HepG2 (cell line): ENCODE data around the gene SH3TC2. TPM values are rescaled to one million over a fixed set of nuclear protein-coding genes. Genes with fewer than 3 reads are reported as not detected.

Source experiments
- ATAC-seq: fragments of 200-7000 bp; cut with Tn5 transposase; 3 replicates; pipeline ENCODE4 v1.9.1; 2020; ENCODE audit warnings: mild to moderate bottlenecking, moderate library complexity
- BruUV-seq: library from RNA; stranded (reverse); fragments of 400-500 nt; replicated peaks from 2 replicates; lab custom pipeline; 2021; lab: Mats Ljungman, UMichigan
- CTCF ChIA-PET: fragments of 300-600 bp; formaldehyde crosslinking; extraction: SDS; loops from one replicate; lab custom pipeline; 2021; ENCODE audit warnings: low total read pairs, inconsistent platforms, low intra/inter-chr PET ratio; lab: Yijun Ruan, JAX
- POLR2A ChIA-PET: fragments of 350-600 bp; sonication (Branson Sonifier 250); formaldehyde crosslinking; loops from one replicate; lab custom pipeline; 2020; ENCODE audit warnings: antibody characterized with exemption, inconsistent platforms; lab: Yijun Ruan, JAX
- DNase-seq: peaks from one replicate; pipeline ENCODE4 v3.0.0-alpha.2; 2015; ENCODE audit warnings: low spot score
- FAIRE-seq: peaks from 3 replicates; lab custom pipeline; 2011; peaks lifted over from hg19 to GRCh38; lab: Jason Lieb, UNC
- H2AFZ ChIP-seq: one replicate; pipeline ENCODE4 v1.6.1; 2011; ENCODE audit warnings: low read length, inconsistent platforms
- H3K27ac ChIP-seq: fragments of 300-600 bp; 3 replicates; pipeline ENCODE4 v1.8.0; 2011; ENCODE audit warnings: mixed run types, mild to moderate bottlenecking, mixed read lengths, low read length, inconsistent platforms; ENCODE audit not compliant: insufficient read depth; ENCODE audit errors: extremely low read length
- H3K27me3 ChIP-seq, 2 experiments: fragments of 200-600 bp in 1 of 2; 2 replicates in 1 of 2; 3 replicates in 1 of 2; pipeline versions ENCODE4 v1.6.0 to v1.8.0; 2011; ENCODE audit warnings: low read length in 2 of 2, mild to moderate bottlenecking in 2 of 2, moderate library complexity in 2 of 2, inconsistent platforms in 1 of 2; ENCODE audit not compliant: insufficient read depth in 2 of 2, control insufficient read depth in 1 of 2
- H3K36me3 ChIP-seq, 2 experiments: fragments of 200-600 bp in 1 of 2; replicated peaks in 1 of 2; 2 replicates in 1 of 2; 3 replicates in 1 of 2; pipeline versions ENCODE4 v1.5.1 to v1.8.0; 2011; ENCODE audit warnings: low read length in 2 of 2, inconsistent platforms in 1 of 2; ENCODE audit not compliant: insufficient read depth in 2 of 2, control insufficient read depth in 1 of 2
- H3K4me1 ChIP-seq: 2 replicates; pipeline ENCODE4 v1.5.1; 2012; ENCODE audit warnings: low read length, inconsistent platforms; ENCODE audit not compliant: insufficient read depth
- H3K4me2 ChIP-seq: 2 replicates; pipeline ENCODE4 v1.6.0; 2011; ENCODE audit warnings: low read depth, low read length, inconsistent platforms
- H3K4me3 ChIP-seq, 3 experiments: fragments of 200-600 bp in 1 of 3; sonication (generic), shearing (Covaris generic) in 1 of 3; replicated peaks in 1 of 3; 2 replicates each; pipeline ENCODE4 v1.5.1; 2011 to 2016; ENCODE audit warnings: low read length in 3 of 3, inconsistent platforms in 2 of 3, low read depth in 2 of 3, mild to moderate bottlenecking in 2 of 3, control low read depth in 1 of 3, mixed read lengths in 1 of 3; ENCODE audit not compliant: insufficient read depth in 1 of 3
- H3K79me2 ChIP-seq: one replicate; pipeline ENCODE4 v1.6.1; 2011; ENCODE audit warnings: low read length, inconsistent platforms; ENCODE audit not compliant: insufficient read depth
- H3K9ac ChIP-seq: 2 replicates; pipeline ENCODE4 v1.6.0; 2011; ENCODE audit warnings: mild to moderate bottlenecking, low read depth, low read length, inconsistent platforms; ENCODE audit not compliant: insufficient read depth
- H3K9me3 ChIP-seq: 2 replicates; pipeline ENCODE4 v1.5.1; 2012; ENCODE audit warnings: mild to moderate bottlenecking, low read length
- H4K20me1 ChIP-seq: 2 replicates; pipeline ENCODE4 v1.6.0; 2011; ENCODE audit warnings: inconsistent platforms, mild to moderate bottlenecking, low read length, moderate library complexity; ENCODE audit not compliant: insufficient read depth
- EZH2 ChIP-seq: conservative IDR thresholded peaks from 2 replicates; pipeline ENCODE4 v1.6.1; 2012; ENCODE audit warnings: mild to moderate bottlenecking, low read depth, low read length, moderate library complexity
- MAFK ChIP-seq, 2 experiments: IDR thresholded peaks in 1 of 2; conservative IDR thresholded peaks in 1 of 2; 2 replicates each; pipeline ENCODE4 v1.6.1; 2011; ENCODE audit warnings: improper control_type of control experiment in 2 of 2, low read length in 2 of 2
- ZFP90 ChIP-seq: sonication (generic); formaldehyde crosslinking; IDR thresholded peaks from 2 replicates; pipeline ENCODE4 v1.8.0; 2022; ENCODE audit warnings: missing genetic modification reagents, mild to moderate bottlenecking, inconsistent platforms, borderline replicate concordance
- WGBS: methylation state at CpG from one replicate; pipeline ENCODE4 v1.1.6; 2017; ENCODE audit warnings: low lambda C conversion rate; 5-methylcytosine and 5-hydroxymethylcytosine counted together
- in situ Hi-C: cut with HindIII; loops from 2 replicates; pipeline ENCODE4 v1.10.0; 2017; ENCODE audit warnings: low pct_unique_long_range_greater_than_20kb; ENCODE audit not compliant: extremely low pct_ligation_motif_present
- intact Hi-C: fragments of 100-400 bp; cut with micrococcal nuclease; formaldehyde crosslinking; loops from one replicate; pipeline ENCODE4 v1.10.0; 2022; ENCODE audit not compliant: unreplicated experiment
- polyA plus RNA-seq, 8 experiments: library from polyadenylated mRNA; depleted of rRNA in 3 of 8; stranded (reverse) in 7 of 8; unstranded in 1 of 8; fragments of >200 nt; fragmentation: Illumina TruSeq in 4 of 8; extraction: Trizol in 4 of 8; gene quantifications; 2 replicates each; pipeline versions ENCODE4 v1.2.1 to v1.2.3, GENCODE V29; 2011 to 2016; ENCODE audit warnings: low read depth in 4 of 8, missing spikeins in 1 of 8, mixed read lengths in 1 of 8; ENCODE audit not compliant: insufficient read depth in 1 of 8
- total RNA-seq, 5 experiments: library from RNA; depleted of rRNA; stranded (reverse); fragments of >200 nt; fragmentation: Illumina TruSeq; extraction: Trizol; gene quantifications; 2 replicates each; pipeline ENCODE4 v1.2.3, GENCODE V29; 2016; ENCODE audit warnings: low read depth in 1 of 5
- TF ChIP-seq, protein P1 (sequence below): sonication (generic); formaldehyde crosslinking; IDR thresholded peaks from 2 replicates; pipeline ENCODE4 v1.9.0; 2022; ENCODE audit warnings: low read depth, missing genetic modification reagents
- TF ChIP-seq, protein P2 (sequence below): sonication (generic); formaldehyde crosslinking; IDR thresholded peaks from 2 replicates; pipeline ENCODE4 v1.8.1; 2023; ENCODE audit warnings: mild to moderate bottlenecking, missing genetic modification reagents

The SH3TC2 gene
- total and polyA plus RNA-seq, 2 of the 13 experiments (the other 11 are each of a cell fraction or from before 2014, with no cell fraction given): 0.34 to 0.71 TPM

DNA sequence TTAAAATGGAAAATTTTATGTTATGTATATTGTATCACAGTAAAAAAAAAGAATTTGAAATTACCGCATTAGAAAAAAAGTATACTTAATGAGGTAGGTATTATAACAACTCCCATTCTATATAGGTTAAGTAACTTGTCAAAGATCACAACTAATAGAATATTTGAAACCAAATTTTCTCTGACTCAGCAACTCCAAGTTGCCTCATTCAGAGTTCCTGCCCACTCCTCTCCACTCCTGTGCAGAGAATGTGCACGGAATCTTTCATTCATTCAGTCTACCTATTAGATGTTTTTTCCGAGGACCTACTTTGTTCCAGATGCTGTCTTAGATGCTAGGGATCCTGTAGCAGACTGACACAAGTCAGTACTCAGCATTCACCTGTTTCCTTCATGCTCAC lies 15.4 kb downstream of the SH3TC2 start:
- CTCF ChIA-PET: no interaction called here
- no peak for ATAC-seq

DNA sequence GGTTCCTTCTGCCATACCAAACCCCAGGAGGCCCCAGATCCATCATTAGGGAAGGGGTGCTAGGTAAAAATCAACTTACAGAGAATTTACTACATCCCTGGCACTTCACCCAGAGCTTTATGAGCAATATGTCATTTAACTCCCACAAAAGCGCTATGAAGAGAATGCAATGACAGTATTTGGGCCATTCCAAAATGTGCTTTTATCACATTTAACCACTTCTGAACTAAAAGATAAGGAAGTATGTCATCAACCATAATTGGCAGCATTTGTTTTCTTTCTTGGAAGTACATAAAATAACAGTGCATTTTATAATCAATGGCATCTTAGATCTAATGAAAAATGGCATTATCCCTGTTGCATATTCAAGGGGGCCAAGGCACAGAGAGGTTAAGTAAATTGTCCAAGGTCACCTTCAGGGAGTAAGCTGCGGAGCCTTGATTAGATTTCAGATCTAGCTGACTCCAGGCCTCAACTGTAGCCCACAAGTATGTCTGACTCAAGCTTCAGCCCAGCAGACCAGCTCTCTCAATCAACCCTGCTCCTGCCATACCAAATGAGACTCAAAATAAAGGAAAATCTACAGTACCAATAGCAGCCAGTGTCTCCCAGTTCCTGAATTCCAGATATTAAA lies 16.5 kb downstream of the SH3TC2 start:
- no peak overlapping the region for H3K4me3 ChIP-seq
- no peak for ATAC-seq
- H3K27me3 ChIP-seq: no peaks in the 10 kb centered on the region
- 70% methylated on average over 2 of the region's 2 CpGs for WGBS
- no peaks in the 10 kb centered on the region for H4K20me1 ChIP-seq
- no peak for DNase-seq
- no peaks in the 10 kb centered on the region for H3K79me2 ChIP-seq
- H3K4me2 ChIP-seq: no peak overlapping the region
- H3K9ac ChIP-seq: no peak overlapping the region
- TF ChIP-seq, protein P1, sequence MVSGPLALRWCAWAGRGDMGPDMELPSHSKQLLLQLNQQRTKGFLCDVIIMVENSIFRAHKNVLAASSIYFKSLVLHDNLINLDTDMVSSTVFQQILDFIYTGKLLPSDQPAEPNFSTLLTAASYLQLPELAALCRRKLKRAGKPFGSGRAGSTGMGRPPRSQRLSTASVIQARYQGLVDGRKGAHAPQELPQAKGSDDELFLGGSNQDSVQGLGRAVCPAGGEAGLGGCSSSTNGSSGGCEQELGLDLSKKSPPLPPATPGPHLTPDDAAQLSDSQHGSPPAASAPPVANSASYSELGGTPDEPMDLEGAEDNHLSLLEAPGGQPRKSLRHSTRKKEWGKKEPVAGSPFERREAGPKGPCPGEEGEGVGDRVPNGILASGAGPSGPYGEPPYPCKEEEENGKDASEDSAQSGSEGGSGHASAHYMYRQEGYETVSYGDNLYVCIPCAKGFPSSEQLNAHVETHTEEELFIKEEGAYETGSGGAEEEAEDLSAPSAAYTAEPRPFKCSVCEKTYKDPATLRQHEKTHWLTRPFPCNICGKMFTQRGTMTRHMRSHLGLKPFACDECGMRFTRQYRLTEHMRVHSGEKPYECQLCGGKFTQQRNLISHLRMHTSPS (CRISPR knock-in tag): no peak
- TF ChIP-seq, protein P2, sequence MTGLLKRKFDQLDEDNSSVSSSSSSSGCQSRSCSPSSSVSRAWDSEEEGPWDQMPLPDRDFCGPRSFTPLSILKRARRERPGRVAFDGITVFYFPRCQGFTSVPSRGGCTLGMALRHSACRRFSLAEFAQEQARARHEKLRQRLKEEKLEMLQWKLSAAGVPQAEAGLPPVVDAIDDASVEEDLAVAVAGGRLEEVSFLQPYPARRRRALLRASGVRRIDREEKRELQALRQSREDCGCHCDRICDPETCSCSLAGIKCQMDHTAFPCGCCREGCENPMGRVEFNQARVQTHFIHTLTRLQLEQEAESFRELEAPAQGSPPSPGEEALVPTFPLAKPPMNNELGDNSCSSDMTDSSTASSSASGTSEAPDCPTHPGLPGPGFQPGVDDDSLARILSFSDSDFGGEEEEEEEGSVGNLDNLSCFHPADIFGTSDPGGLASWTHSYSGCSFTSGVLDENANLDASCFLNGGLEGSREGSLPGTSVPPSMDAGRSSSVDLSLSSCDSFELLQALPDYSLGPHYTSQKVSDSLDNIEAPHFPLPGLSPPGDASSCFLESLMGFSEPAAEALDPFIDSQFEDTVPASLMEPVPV (CRISPR knock-in tag): no peak
- TF ChIP-seq EZH2: no peak
- POLR2A ChIA-PET: no interaction called here
- in situ Hi-C loops (no loop called here), intact Hi-C loops (no loop called here)
- FAIRE-seq: no peak
- no peak overlapping the region for H3K27ac ChIP-seq
- H3K9me3 ChIP-seq: no peaks in the 10 kb centered on the region
- no peak overlapping the region for H2AFZ ChIP-seq
- no TSS peak for BruUV-seq
- peaks cover 21% of the 10 kb centered on the region for H3K4me1 ChIP-seq
- CTCF ChIA-PET: no interaction called here
- no peaks in the 10 kb centered on the region for H3K36me3 ChIP-seq

More for the DNA sequence above, 15.4 kb downstream of the SH3TC2 start:
- TF ChIP-seq ZFP90 (CRISPR knock-in tag) (no peak), MAFK (conservative IDR thresholded peaks at IDR 0.05 in 1 of 2, IDR thresholded peaks at IDR 0.05 in 1 of 2; ENCODE audit: low read length in 2 of 2) (peak in 1 of 2 experiments; percentile 22; a peak in 1 of 4 replicates)
- DNase-seq (no peak), FAIRE-seq (no peak)
- Histone ChIP-seq H3K4me1 (peaks cover 21% of the 10 kb centered on the region), H3K79me2 (no peaks in the 10 kb centered on the region), H3K36me3 (no peaks in the 10 kb centered on the region), H2AFZ (no peak overlapping the region), H4K20me1 (no peaks in the 10 kb centered on the region), H3K27ac (no peak overlapping the region), H3K9me3 (no peaks in the 10 kb centered on the region), H3K9ac (no peak overlapping the region), H3K27me3 (no peaks in the 10 kb centered on the region), H3K4me2 (no peak overlapping the region), H3K4me3 (no peak overlapping the region)
- BruUV-seq: no TSS peak
- in situ Hi-C loops (no loop called here), intact Hi-C loops (no loop called here)
- POLR2A ChIA-PET: no interaction called here
- WGBS: 81% methylated on average over 3 of the region's 3 CpGs
